Measurements from ENCODE around the gene SAMMSON.

Gene SAMMSON

DNA sequence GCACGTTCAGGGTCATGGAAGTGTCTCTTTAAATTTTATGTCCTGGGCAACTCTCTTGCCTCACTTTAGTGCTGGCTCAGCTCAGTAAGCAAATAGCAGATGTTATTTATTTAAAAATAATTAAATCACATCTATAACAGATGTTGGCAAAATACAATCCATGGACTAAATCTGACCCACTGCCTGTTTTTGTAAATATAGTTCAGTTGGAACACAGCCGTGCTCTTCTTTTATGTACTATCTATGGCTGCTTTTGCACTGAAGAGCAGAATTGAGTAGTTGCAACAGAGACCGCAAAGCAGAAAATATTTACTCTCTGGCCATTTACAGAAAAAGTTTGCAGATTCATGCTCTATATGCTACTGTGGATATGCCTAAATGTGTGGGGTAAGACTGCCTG is 79.2 kb downstream of the SAMMSON start:
- Histone ChIP-seq H3K9ac (no peak overlapping the region), H3K9me3 (ENCODE audit: control insufficient read depth, low read length) (no peaks in the 10 kb centered on the region), H3K27me3 (ENCODE audit: control insufficient read depth, insufficient read depth, low read length) (no peaks in the 10 kb centered on the region), H3K36me3 (ENCODE audit: control insufficient read depth, insufficient read depth, low read length) (no peaks in the 10 kb centered on the region), H3K4me1 (no peaks in the 10 kb centered on the region), H2AFZ (no peak overlapping the region), H3K4me2 (ENCODE audit: low read length) (no peak overlapping the region), H3K79me2 (no peaks in the 10 kb centered on the region), H3K27ac (no peak overlapping the region), H3K4me3 (ENCODE audit: low read depth, low read length) (no peak overlapping the region)
- TF ChIP-seq, protein P1, sequence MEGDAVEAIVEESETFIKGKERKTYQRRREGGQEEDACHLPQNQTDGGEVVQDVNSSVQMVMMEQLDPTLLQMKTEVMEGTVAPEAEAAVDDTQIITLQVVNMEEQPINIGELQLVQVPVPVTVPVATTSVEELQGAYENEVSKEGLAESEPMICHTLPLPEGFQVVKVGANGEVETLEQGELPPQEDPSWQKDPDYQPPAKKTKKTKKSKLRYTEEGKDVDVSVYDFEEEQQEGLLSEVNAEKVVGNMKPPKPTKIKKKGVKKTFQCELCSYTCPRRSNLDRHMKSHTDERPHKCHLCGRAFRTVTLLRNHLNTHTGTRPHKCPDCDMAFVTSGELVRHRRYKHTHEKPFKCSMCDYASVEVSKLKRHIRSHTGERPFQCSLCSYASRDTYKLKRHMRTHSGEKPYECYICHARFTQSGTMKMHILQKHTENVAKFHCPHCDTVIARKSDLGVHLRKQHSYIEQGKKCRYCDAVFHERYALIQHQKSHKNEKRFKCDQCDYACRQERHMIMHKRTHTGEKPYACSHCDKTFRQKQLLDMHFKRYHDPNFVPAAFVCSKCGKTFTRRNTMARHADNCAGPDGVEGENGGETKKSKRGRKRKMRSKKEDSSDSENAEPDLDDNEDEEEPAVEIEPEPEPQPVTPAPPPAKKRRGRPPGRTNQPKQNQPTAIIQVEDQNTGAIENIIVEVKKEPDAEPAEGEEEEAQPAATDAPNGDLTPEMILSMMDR (IDR thresholded peaks at IDR 0.05): no peak

DNA sequence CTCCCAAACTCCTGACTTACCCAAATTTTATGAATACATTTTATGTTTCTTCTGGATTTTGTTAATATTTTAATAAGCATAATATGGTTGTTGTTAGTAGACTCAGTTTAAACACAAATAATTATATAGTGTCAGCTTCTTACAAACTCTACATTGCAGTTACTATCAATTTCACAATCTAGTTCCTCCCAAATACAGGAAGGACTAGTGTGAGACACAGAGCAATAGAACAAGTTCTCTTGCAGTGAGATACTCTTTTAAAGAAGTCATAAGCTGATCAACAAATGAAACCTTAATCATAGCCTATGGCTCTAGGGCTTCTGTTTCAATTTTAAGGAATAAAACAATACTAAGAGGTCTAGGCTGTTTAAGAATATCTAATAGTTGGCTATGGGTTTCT is 86.1 kb downstream of the SAMMSON start:
- Histone ChIP-seq H3K9ac (no peak overlapping the region), H3K79me2 (no peaks in the 10 kb centered on the region), H3K4me1 (no peaks in the 10 kb centered on the region), H2AFZ (no peak overlapping the region), H3K27me3 (ENCODE audit: control insufficient read depth, insufficient read depth, low read length) (no peaks in the 10 kb centered on the region), H3K36me3 (ENCODE audit: control insufficient read depth, insufficient read depth, low read length) (no peaks in the 10 kb centered on the region), H3K4me2 (ENCODE audit: low read length) (no peak overlapping the region), H3K4me3 (ENCODE audit: low read depth, low read length) (no peak overlapping the region), H3K9me3 (ENCODE audit: control insufficient read depth, low read length) (no peaks in the 10 kb centered on the region), H3K27ac (no peak overlapping the region)
- TF ChIP-seq, protein P1 (IDR thresholded peaks at IDR 0.05): no peak

DNA sequence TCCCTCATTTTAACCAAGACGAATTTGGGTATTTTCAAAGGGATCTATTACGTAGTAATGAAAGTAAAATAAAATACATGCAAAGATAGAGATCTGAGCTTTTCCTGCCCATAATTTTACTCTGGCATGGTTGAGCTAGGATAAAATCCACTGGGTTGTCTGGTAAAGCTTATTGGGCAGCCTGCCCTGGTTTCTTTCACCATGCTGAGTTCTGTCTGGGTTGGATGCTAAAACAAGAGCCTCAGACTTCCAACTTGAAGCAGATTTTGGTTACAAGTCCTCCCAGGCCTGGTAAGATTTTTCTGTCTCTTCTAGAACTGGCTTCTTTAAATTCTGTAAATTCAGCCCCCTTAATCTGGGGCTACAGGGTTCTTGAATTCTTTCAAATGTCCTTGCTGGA is 86.8 kb downstream of the SAMMSON start:
- no peaks in the 10 kb centered on the region for H3K4me1 ChIP-seq
- H3K9ac ChIP-seq: no peak overlapping the region
- H3K36me3 ChIP-seq (ENCODE audit: control insufficient read depth, insufficient read depth, low read length): no peaks in the 10 kb centered on the region
- H3K4me2 ChIP-seq (ENCODE audit: low read length): no peak overlapping the region
- no peak overlapping the region for H2AFZ ChIP-seq
- no peak overlapping the region for H3K4me3 ChIP-seq (ENCODE audit: low read depth, low read length)
- no peaks in the 10 kb centered on the region for H3K9me3 ChIP-seq (ENCODE audit: control insufficient read depth, low read length)
- no peak overlapping the region for H3K27ac ChIP-seq
- H3K27me3 ChIP-seq (ENCODE audit: control insufficient read depth, insufficient read depth, low read length): no peaks in the 10 kb centered on the region
- TF ChIP-seq, protein P1 (IDR thresholded peaks at IDR 0.05): no peak
- no peaks in the 10 kb centered on the region for H3K79me2 ChIP-seq

DNA sequence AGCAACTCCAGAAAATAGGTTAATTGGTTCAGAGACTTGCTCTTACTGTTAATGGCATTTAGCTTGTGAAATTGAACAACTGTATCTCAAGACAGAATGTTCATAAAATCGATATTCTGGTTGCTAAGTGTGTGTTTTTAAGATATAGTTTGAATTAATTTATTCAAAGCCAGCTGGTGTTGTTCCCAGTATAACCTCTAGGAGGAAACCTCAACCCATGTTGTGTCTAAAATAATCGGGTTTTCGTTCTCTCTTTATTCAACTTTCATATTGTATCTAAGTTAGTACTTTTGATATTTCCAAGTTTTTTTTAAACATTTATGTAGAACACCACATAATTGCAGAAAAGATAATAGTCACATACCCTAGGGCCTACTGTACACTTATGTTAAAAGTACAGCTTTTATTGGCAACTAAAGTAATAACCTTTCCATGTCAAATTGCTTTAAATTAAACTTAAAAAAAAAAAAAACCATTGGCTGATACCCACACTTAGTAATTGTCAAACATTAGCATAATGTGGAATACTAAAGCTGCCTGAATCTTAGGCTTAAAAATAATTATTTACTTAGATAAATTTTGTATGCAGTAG is 90.9 kb downstream of the SAMMSON start:
- no peak overlapping the region for H3K27ac ChIP-seq

DNA sequence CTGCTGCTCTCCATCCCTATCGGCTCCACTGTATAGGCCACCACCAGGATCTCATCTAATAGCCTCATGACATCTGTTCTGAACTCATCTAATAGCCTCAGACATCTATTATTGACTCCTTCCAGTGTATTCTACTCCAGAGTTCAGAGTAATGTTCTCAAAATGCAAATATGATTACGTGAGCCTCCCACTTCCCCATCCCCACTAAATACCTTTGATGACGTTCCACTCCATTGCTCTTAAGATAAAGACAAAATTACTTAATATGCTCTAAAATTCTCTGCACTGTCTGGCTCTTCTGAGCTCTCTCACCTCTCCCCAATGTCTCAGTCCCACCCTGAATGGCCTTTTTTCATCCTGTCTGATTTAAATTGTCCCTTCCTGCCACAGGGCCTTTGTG is 94.7 kb downstream of the SAMMSON start:
- Histone ChIP-seq H3K36me3 (ENCODE audit: control insufficient read depth, insufficient read depth, low read length) (no peaks in the 10 kb centered on the region), H3K4me2 (ENCODE audit: low read length) (no peak overlapping the region), H3K79me2 (no peaks in the 10 kb centered on the region), H3K27me3 (ENCODE audit: control insufficient read depth, insufficient read depth, low read length) (no peaks in the 10 kb centered on the region), H3K9me3 (ENCODE audit: control insufficient read depth, low read length) (no peaks in the 10 kb centered on the region), H3K27ac (no peak overlapping the region), H3K4me1 (no peaks in the 10 kb centered on the region), H2AFZ (no peak overlapping the region), H3K9ac (no peak overlapping the region), H3K4me3 (ENCODE audit: low read depth, low read length) (no peak overlapping the region)
- TF ChIP-seq, protein P1 (IDR thresholded peaks at IDR 0.05): no peak

More for the DNA sequence above, 90.9 kb downstream of the SAMMSON start:
- H3K9ac ChIP-seq: no peak overlapping the region
- no peak overlapping the region for H3K4me3 ChIP-seq (ENCODE audit: low read depth, low read length)
- no peaks in the 10 kb centered on the region for H3K79me2 ChIP-seq
- no peak overlapping the region for H2AFZ ChIP-seq
- no peaks in the 10 kb centered on the region for H3K4me1 ChIP-seq
- H3K36me3 ChIP-seq (ENCODE audit: control insufficient read depth, insufficient read depth, low read length): no peaks in the 10 kb centered on the region
- H3K27me3 ChIP-seq (ENCODE audit: control insufficient read depth, insufficient read depth, low read length): no peaks in the 10 kb centered on the region
- no peak overlapping the region for H3K4me2 ChIP-seq (ENCODE audit: low read length)
- H3K9me3 ChIP-seq (ENCODE audit: control insufficient read depth, low read length): no peaks in the 10 kb centered on the region
- TF ChIP-seq, protein P1 (IDR thresholded peaks at IDR 0.05): peak; percentile 38

Data from parathyroid adenoma (tissue), 2 donors.